Kidney (tissue), 14 donors: ENCODE results near the gene CASKIN2. TPM values are rescaled to one million over a fixed set of nuclear protein-coding genes. Genes with fewer than 3 reads are reported as not detected.

ENCODE experiments used
- DNase-seq, 5 donors: peaks; one replicate each; pipeline ENCODE4 v3.0.0-alpha.2; 2013 to 2020
- FAIRE-seq: peaks from 2 replicates; lab custom pipeline; 2012; peaks lifted over from hg19 to GRCh38; lab: Jason Lieb, UNC
- H3K27ac ChIP-seq, 2 donors: one replicate each; pipeline ENCODE4 v1.7.0; 2013; ENCODE audit warnings: low read depth in 2 of 2, low read length in 2 of 2, inconsistent platforms in 1 of 2
- H3K27me3 ChIP-seq: one replicate; pipeline ENCODE4 v1.7.1; 2013; ENCODE audit warnings: low read length, inconsistent platforms; ENCODE audit not compliant: control insufficient read depth, insufficient read depth
- H3K36me3 ChIP-seq, 3 donors: one replicate each; pipeline versions ENCODE4 v1.7.0 to v1.7.1; 2013; ENCODE audit warnings: low read length in 3 of 3, control low read depth in 1 of 3, inconsistent platforms in 1 of 3; ENCODE audit not compliant: insufficient read depth in 3 of 3, control insufficient read depth in 2 of 3
- H3K4me1 ChIP-seq, 3 donors: one replicate each; pipeline versions ENCODE4 v1.7.0 to v1.7.1; 2013; ENCODE audit warnings: low read length in 3 of 3, inconsistent platforms in 1 of 3, low read depth in 1 of 3; ENCODE audit not compliant: control insufficient read depth in 2 of 3, insufficient read depth in 2 of 3
- H3K4me3 ChIP-seq, 3 donors: one replicate each; pipeline versions ENCODE4 v1.7.0 to v1.8.1; 2013; ENCODE audit warnings: low read length in 3 of 3, control low read depth in 1 of 3, inconsistent platforms in 1 of 3
- H3K9ac ChIP-seq, 3 donors: one replicate each; pipeline versions ENCODE4 v1.7.0 to v1.7.1; 2013; ENCODE audit warnings: low read length in 3 of 3, control low read depth in 1 of 3, inconsistent platforms in 1 of 3
- H3K9me3 ChIP-seq, 3 donors: one replicate each; pipeline versions ENCODE4 v1.7.0 to v1.7.1; 2013; ENCODE audit warnings: low read length in 3 of 3, control low read depth in 1 of 3, inconsistent platforms in 1 of 3; ENCODE audit not compliant: control insufficient read depth in 2 of 3, insufficient read depth in 1 of 3
- CTCF ChIP-seq: IDR thresholded peaks from 3 replicates; pipeline ENCODE4 v1.5.1; 2012; ENCODE audit warnings: mild to moderate bottlenecking, moderate library complexity, borderline replicate concordance; ENCODE audit not compliant: insufficient read depth; ENCODE audit errors: extremely low read depth
- intact Hi-C: fragments of 100-400 bp; cut with DNase I; formaldehyde crosslinking; loops from one replicate; pipeline ENCODE4 v1.11.1; 2022
- polyA plus RNA-seq: library from polyadenylated mRNA; stranded (reverse); fragments of 350-450 nt; fragmentation: Illumina TruSeq; extraction: RNeasy Lipid Tissue Mini Kit (QIAGEN cat#74804); gene quantifications from one replicate; pipeline ENCODE4 v1.2.3, GENCODE V29; 2014; ENCODE audit warnings: low read depth, low replicate concordance; ENCODE audit not compliant: insufficient read depth
- total RNA-seq: library from RNA; stranded (reverse); fragmentation: NEBNext Ultra II Directional; extraction: Animal tissue kit (Norgen Biotek cat#: 25700); gene quantifications from one replicate; pipeline ENCODE4 v1.2.1, GENCODE V29; 2021
- donor health status: control.
- donor health status: control.
- donor health status: control.
- donor health status: control.
- donor health status: control.
- donor health status: DM: yes; HTN: yes; CAD: no.
- donor health status: Normal renal cell carcinoma (clear cell type).

CASKIN2 gene
- total and polyA plus RNA-seq, 2 donors from 2014 or later = 25.0 to 98.6 TPM

GRCh38 chr17:75509528-75510258, 5.6 kb downstream of the CASKIN2 start:
- H3K4me3 ChIP-seq = peak overlapping the region in 2 of 3 donors; percentile 18 to 42
- no peak for FAIRE-seq
- H3K27me3 ChIP-seq = no peaks in the 10 kb centered on the region
- peaks cover 0 to 43% (median 34%) of the 10 kb centered on the region in 3 donors for H3K4me1 ChIP-seq
- peak in 2 of 5 donors; percentile 53 to 83 for DNase-seq
- intact Hi-C loops = loop anchor here (10.0 kb wide), 1 partner anchor 85 kb away; no protein-coding TSS in a partner anchor
- peaks cover 2 to 41% (median 5%) of the 10 kb centered on the region in 3 donors for H3K36me3 ChIP-seq
- H3K27ac ChIP-seq = peak overlapping the region; percentile 59 to 82
- H3K9ac ChIP-seq = peak overlapping the region in 1 of 3 donors; percentile 58
- no peaks in the 10 kb centered on the region for H3K9me3 ChIP-seq
- TF ChIP-seq CTCF = no peak

GRCh38 chr17:75508931-75509361, 6.4 kb downstream of the CASKIN2 start:
- Histone ChIP-seq H3K27ac (peak overlapping the region; percentile 59 to 82), H3K27me3 (no peaks in the 10 kb centered on the region), H3K4me3 (peak overlapping the region in 1 of 3 donors; percentile 42), H3K9ac (peak overlapping the region in 1 of 3 donors; percentile 58), H3K4me1 (peaks cover 0 to 44% (median 36%) of the 10 kb centered on the region in 3 donors), H3K36me3 (peaks cover 2 to 40% (median 5%) of the 10 kb centered on the region in 3 donors), H3K9me3 (no peaks in the 10 kb centered on the region)
- peak in 1 of 5 donors; percentile 63 for DNase-seq
- TF ChIP-seq CTCF = no peak
- intact Hi-C loops = loop anchor here (10.0 kb wide), 1 partner anchor 84 kb away; no protein-coding TSS in a partner anchor
- no peak for FAIRE-seq

- Histone ChIP-seq H3K27ac (peak overlapping the region; percentile 32 to 82), H3K9me3 (no peaks in the 10 kb centered on the region), H3K4me3 (no peak overlapping the region), H3K9ac (peak overlapping the region in 1 of 3 donors; percentile 58), H3K4me1 (peaks cover 0 to 39% (median 33%) of the 10 kb centered on the region in 3 donors), H3K27me3 (no peaks in the 10 kb centered on the region), H3K36me3 (peaks cover 0 to 40% (median 5%) of the 10 kb centered on the region in 3 donors)
- no peak for TF ChIP-seq CTCF
- no peak for FAIRE-seq
- intact Hi-C loops = loop anchor here (10.0 kb wide), 1 partner anchor 83 kb away; no protein-coding TSS in a partner anchor
- peak in 1 of 5 donors; percentile 51 for DNase-seq
These were observed 7.3 kb downstream of the CASKIN2 start for GRCh38 chr17:75507733-75508719.
